Right lobe of liver (tissue), 6 donors: ENCODE results near the gene PTGFR. TPM values are rescaled to one million over a fixed set of nuclear protein-coding genes. Genes with fewer than 3 reads are reported as not detected.

Source experiments
- ATAC-seq, 4 donors: fragments of 200-7000 bp; cut with Tn5 transposase; one replicate each; pipeline ENCODE4 v1.9.1; 2020; ENCODE audit warnings: mild to moderate bottlenecking in 4 of 4, moderate library complexity in 4 of 4
- DNase-seq, 3 donors: peaks; one replicate each; pipeline ENCODE4 v3.0.0-alpha.2; 2020
- H3K27ac ChIP-seq, 3 donors: fragments of 200-600 bp; one replicate each; pipeline ENCODE4 v1.8.0; 2022
- H3K27me3 ChIP-seq, 2 donors: fragments of 200-600 bp; one replicate each; pipeline ENCODE4 v1.8.0; 2022
- H3K36me3 ChIP-seq, 4 donors: fragments of 200-600 bp; sonication (generic) in 1 of 4; one replicate each; pipeline versions ENCODE4 v1.5.1 to v1.8.0; 2017 to 2022; ENCODE audit warnings: control low read depth in 1 of 4
- H3K4me1 ChIP-seq, 4 donors: fragments of 200-600 bp; sonication (generic) in 1 of 4; one replicate each; pipeline versions ENCODE4 v1.5.1 to v1.8.0; 2017 to 2022; ENCODE audit warnings: control low read depth in 1 of 4
- H3K4me3 ChIP-seq, 3 donors: fragments of 200-600 bp; one replicate each; pipeline ENCODE4 v1.8.0; 2022
- H3K9me3 ChIP-seq, 4 donors: fragments of 200-600 bp; sonication (generic) in 1 of 4; one replicate each; pipeline versions ENCODE4 v1.5.1 to v1.8.0; 2017 to 2022; ENCODE audit warnings: control low read depth in 1 of 4
- POLR2A ChIP-seq: fragments of 450-650 bp; IDR thresholded peaks from one replicate; pipeline ENCODE4 v1.6.1; 2017; ENCODE audit warnings: antibody characterized with exemption, mild to moderate bottlenecking
- WGBS: methylation state at CpG from one replicate; pipeline ENCODE4 v1.1.6; 2018; ENCODE audit warnings: low coverage, low lambda C conversion rate; ENCODE audit not compliant: insufficient coverage; ENCODE audit errors: missing lambda C conversion rate; 5-methylcytosine and 5-hydroxymethylcytosine counted together
- intact Hi-C, 2 donors: fragments of 100-400 bp; cut with DNase I; formaldehyde crosslinking; loops; one replicate each; pipeline versions ENCODE4 v1.11.2 to v1.14.1; 2022
- total RNA-seq, 6 experiments: library from RNA; depleted of rRNA in 2 of 6; stranded (reverse); fragments of >200 nt in 2 of 6; fragmentation: NEBNext Ultra II Directional in 3 of 6; extraction: Animal tissue kit (Norgen Biotek cat#: 25700) in 3 of 6; gene quantifications; one replicate each; pipeline versions ENCODE4 v1.1.0 to v1.2.4, GENCODE V29; 2016 to 2023
- TF ChIP-seq, protein P1 (sequence below), 4 donors: fragments of 200-600 bp in 3 of 4; fragments of 450-650 bp in 1 of 4; IDR thresholded peaks; one replicate each; pipeline versions ENCODE4 v1.5.1 to v1.8.0; 2016 to 2022; ENCODE audit warnings: antibody characterized with exemption in 4 of 4, mild to moderate bottlenecking in 2 of 4
- donor health status: DM: no; HTN: yes; CAD: no.
- donor health status: DM: no; HTN: no; CAD: no.
- donor health status: DM: no; HTN: no; CAD: no.
- donor health status: DM: no; HTN: yes; CAD: no.
- donor health status: DM: no; HTN: yes; CAD: no.

Gene PTGFR
- total RNA-seq, 6 experiments from 2014 or later, result 0.95 to 10.5 (median 2.8) TPM

DNA sequence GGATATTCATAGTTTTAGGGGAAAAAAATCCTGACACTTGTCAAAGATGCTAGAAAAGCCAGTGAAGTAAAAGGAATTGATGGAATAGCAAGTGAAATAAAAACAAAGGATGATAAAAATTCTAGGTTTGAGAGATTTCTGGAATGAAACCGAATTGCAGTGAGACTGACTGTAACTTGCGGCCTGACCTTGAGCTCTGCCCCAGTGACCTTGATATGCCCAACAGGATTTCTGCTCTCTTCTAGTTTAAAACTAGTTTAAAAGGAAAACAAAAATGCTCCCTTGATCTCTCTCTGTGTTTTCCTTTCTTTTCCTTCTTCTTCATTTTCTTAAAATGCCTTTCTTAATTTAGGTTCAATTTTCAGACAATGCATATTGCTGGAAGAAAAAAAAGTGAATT, 74.6 kb downstream of the PTGFR start:
- TF ChIP-seq, protein P1, sequence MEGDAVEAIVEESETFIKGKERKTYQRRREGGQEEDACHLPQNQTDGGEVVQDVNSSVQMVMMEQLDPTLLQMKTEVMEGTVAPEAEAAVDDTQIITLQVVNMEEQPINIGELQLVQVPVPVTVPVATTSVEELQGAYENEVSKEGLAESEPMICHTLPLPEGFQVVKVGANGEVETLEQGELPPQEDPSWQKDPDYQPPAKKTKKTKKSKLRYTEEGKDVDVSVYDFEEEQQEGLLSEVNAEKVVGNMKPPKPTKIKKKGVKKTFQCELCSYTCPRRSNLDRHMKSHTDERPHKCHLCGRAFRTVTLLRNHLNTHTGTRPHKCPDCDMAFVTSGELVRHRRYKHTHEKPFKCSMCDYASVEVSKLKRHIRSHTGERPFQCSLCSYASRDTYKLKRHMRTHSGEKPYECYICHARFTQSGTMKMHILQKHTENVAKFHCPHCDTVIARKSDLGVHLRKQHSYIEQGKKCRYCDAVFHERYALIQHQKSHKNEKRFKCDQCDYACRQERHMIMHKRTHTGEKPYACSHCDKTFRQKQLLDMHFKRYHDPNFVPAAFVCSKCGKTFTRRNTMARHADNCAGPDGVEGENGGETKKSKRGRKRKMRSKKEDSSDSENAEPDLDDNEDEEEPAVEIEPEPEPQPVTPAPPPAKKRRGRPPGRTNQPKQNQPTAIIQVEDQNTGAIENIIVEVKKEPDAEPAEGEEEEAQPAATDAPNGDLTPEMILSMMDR (IDR thresholded peaks at IDR 0.05), result no peak
- no peak for TF ChIP-seq POLR2A
- ATAC-seq (no peak), DNase-seq (no peak)
- H3K9me3 ChIP-seq, result no peaks in the 10 kb centered on the region
- no peak overlapping the region for H3K27ac ChIP-seq
- intact Hi-C loops, result no loop called here
- no peaks in the 10 kb centered on the region for H3K4me1 ChIP-seq
- no peaks in the 10 kb centered on the region for H3K36me3 ChIP-seq
- H3K27me3 ChIP-seq, result no peaks in the 10 kb centered on the region
- no peak overlapping the region for H3K4me3 ChIP-seq
- WGBS, result 51% methylated on average over 2 of the region's 2 CpGs

DNA sequence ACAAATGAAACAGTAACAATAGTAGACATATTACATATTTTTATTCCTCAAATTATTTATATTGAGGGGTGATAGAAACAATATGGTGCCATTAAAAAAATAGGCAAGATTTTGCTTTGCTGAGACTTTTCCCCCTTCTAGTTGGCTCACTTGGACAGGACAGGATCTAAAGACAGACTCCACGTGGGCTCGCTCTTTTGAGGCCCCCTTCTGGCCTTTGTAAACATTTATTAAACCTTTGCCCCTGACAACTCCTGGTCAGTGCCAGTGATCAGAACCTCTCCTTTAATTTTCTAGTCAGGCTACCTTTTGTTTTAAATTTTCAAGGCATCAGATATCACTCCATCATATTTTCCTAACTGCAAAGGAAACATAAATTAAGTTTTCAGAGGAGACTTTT, 79.8 kb downstream of the PTGFR start:
- intact Hi-C loops, result no loop called here

DNA sequence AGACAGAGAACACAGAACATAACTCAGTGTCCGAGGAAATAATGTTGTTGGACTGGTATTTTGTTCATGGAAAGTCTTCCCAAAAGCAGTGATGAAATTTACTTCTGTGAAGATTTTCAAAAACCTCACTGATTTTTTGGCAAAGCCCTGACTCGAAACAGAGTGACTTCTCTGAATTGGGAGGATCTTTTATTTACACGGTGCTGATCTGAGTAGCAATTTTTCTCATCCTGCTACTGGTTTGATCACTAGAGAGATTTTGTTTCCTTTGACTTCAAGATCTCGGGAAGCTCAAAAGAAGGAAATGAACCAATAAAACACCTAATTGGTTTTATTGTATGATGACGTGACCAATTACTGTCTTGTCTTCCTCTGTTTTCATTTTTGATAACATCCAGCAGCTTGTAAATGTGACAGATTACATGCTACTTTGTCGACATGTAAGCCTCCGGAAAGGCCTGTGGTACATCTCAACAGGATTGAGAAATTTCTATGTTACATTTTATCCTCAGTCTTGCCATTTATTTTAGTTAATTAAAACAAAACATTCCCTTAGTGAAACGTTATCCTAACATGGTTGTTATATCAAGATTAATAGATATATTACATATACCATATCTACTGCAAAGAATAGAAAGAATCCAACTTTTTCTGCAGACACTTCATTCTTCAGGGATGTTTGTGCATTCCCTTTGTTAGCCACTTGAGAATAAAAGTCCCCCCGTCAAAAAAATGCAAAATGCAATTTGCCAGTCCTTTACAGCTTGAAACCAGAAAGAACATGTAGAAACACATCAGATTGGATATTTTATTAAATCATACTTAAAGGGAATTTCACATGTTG, 86.7 kb downstream of the PTGFR start:
- no peak overlapping the region for H3K27ac ChIP-seq
- no peak for DNase-seq
- 62% methylated on average over 9 of the region's 9 CpGs for WGBS

More for the DNA sequence above, 79.8 kb downstream of the PTGFR start:
- WGBS, result 6% methylated on average over 2 of the region's 2 CpGs
- DNase-seq (no peak), ATAC-seq (peak in 1 of 4 donors; percentile 30)
- Histone ChIP-seq H3K4me1 (no peaks in the 10 kb centered on the region), H3K4me3 (no peak overlapping the region), H3K9me3 (no peaks in the 10 kb centered on the region), H3K36me3 (no peaks in the 10 kb centered on the region), H3K27me3 (no peaks in the 10 kb centered on the region), H3K27ac (no peak overlapping the region)
- TF ChIP-seq POLR2A, result no peak
- TF ChIP-seq, protein P1 (IDR thresholded peaks at IDR 0.05), result no peak

GRCh38 chr1:78586572-78586971, 95.8 kb downstream of the PTGFR start:
- Histone ChIP-seq H3K4me1 (no peaks in the 10 kb centered on the region), H3K9me3 (no peaks in the 10 kb centered on the region), H3K36me3 (no peaks in the 10 kb centered on the region), H3K27me3 (no peaks in the 10 kb centered on the region), H3K27ac (no peak overlapping the region), H3K4me3 (no peak overlapping the region)
- intact Hi-C loops, result no loop called here
- ATAC-seq (no peak), DNase-seq (no peak)
- TF ChIP-seq POLR2A, result no peak
- TF ChIP-seq, protein P1 (IDR thresholded peaks at IDR 0.05), result no peak
- WGBS, result 71% methylated on average over 1 of the region's 1 CpG

More for the DNA sequence above, 86.7 kb downstream of the PTGFR start:
- Histone ChIP-seq H3K4me1 (no peaks in the 10 kb centered on the region), H3K36me3 (no peaks in the 10 kb centered on the region), H3K27me3 (no peaks in the 10 kb centered on the region), H3K9me3 (no peaks in the 10 kb centered on the region), H3K4me3 (no peak overlapping the region)
- no peak for ATAC-seq
- no peak for TF ChIP-seq POLR2A
- TF ChIP-seq, protein P1 (IDR thresholded peaks at IDR 0.05), result no peak
- intact Hi-C loops, result no loop called here
